CD4-positive, CD25-positive, alpha-beta regulatory T cell (primary cell): ENCODE measurements around the gene GREB1. TPM values are rescaled to one million over a fixed set of nuclear protein-coding genes. Genes with fewer than 3 reads are reported as not detected.

Source experiments
- ATAC-seq, 2 donors: fragments of 150-1000 bp; cut with Tn5 transposase; one replicate each; pipeline ENCODE4 v1.10.0; 2021; ENCODE audit warnings: low read depth in 2 of 2, moderate number of reproducible peaks in 2 of 2, moderate library complexity in 1 of 2
- DNase-seq, 3 donors: peaks; one replicate each; pipeline versions ENCODE4 v3.0.0 to v3.0.0-alpha.2; 2012 to 2022; ENCODE audit warnings: mixed read lengths in 1 of 3
- H3K27ac ChIP-seq: one replicate; pipeline ENCODE4 v1.7.0; 2013; ENCODE audit warnings: mild to moderate bottlenecking, low read length; ENCODE audit not compliant: insufficient read depth, poor library complexity, severe bottlenecking
- H3K27me3 ChIP-seq: one replicate; pipeline ENCODE4 v1.7.0; 2013; ENCODE audit warnings: low read length; ENCODE audit not compliant: control insufficient read depth, insufficient read depth
- H3K36me3 ChIP-seq: one replicate; pipeline ENCODE4 v1.7.0; 2013; ENCODE audit warnings: mild to moderate bottlenecking, low read length, moderate library complexity; ENCODE audit not compliant: control insufficient read depth, insufficient read depth
- H3K4me1 ChIP-seq: 2 replicates; pipeline ENCODE4 v1.7.0; 2013; ENCODE audit warnings: mild to moderate bottlenecking, low read length; ENCODE audit not compliant: insufficient read depth, control insufficient read depth, poor library complexity, severe bottlenecking
- H3K4me3 ChIP-seq: one replicate; pipeline ENCODE4 v1.7.0; 2013; ENCODE audit warnings: low read depth, mild to moderate bottlenecking, low read length, moderate library complexity
- H3K9me3 ChIP-seq, 2 experiments: 1 replicate in 1 of 2; 2 replicates in 1 of 2; pipeline ENCODE4 v1.7.0; 2013; ENCODE audit warnings: low read length in 2 of 2, mild to moderate bottlenecking in 1 of 2, moderate library complexity in 1 of 2; ENCODE audit not compliant: control insufficient read depth in 2 of 2
- H3K27ac Mint-ChIP-seq, 3 donors: one replicate each; pipeline ENCODE4 v1.8.0; 2020 to 2022; ENCODE audit warnings: mild to moderate bottlenecking in 3 of 3, mixed read lengths in 3 of 3, moderate library complexity in 2 of 3
- H3K27me3 Mint-ChIP-seq: one replicate; pipeline ENCODE4 v1.8.0; 2022; ENCODE audit warnings: mild to moderate bottlenecking, mixed read lengths
- H3K36me3 Mint-ChIP-seq: one replicate; pipeline ENCODE4 v1.8.0; 2020; ENCODE audit warnings: mixed read lengths
- H3K4me1 Mint-ChIP-seq, 4 donors: one replicate each; pipeline ENCODE4 v1.8.0; 2020 to 2022; ENCODE audit warnings: mixed read lengths in 4 of 4, mild to moderate bottlenecking in 1 of 4
- H3K4me3 Mint-ChIP-seq, 4 donors: one replicate each; pipeline ENCODE4 v1.8.0; 2020 to 2022; ENCODE audit warnings: mild to moderate bottlenecking in 4 of 4, mixed read lengths in 4 of 4, moderate library complexity in 3 of 4
- H3K9me3 Mint-ChIP-seq, 7 donors: one replicate each; pipeline ENCODE4 v1.8.0; 2020 to 2022; ENCODE audit warnings: mixed read lengths in 7 of 7, mild to moderate bottlenecking in 3 of 7, moderate library complexity in 2 of 7
- polyA plus RNA-seq, 4 donors: library from polyadenylated mRNA; unstranded; fragments of 300-500 nt; fragmentation: Illumina TruSeq; gene quantifications; one replicate each; pipeline ENCODE4 v1.2.3, GENCODE V29; 2021
- total RNA-seq: library from RNA; stranded (reverse); gene quantifications from one replicate; pipeline ENCODE4 v1.2.3, GENCODE V29; 2022

The GREB1 gene
- total and polyA plus RNA-seq, 5 donors from 2014 or later = 0.11 to 0.35 (median 0.15) TPM; not detected in 2

DNA sequence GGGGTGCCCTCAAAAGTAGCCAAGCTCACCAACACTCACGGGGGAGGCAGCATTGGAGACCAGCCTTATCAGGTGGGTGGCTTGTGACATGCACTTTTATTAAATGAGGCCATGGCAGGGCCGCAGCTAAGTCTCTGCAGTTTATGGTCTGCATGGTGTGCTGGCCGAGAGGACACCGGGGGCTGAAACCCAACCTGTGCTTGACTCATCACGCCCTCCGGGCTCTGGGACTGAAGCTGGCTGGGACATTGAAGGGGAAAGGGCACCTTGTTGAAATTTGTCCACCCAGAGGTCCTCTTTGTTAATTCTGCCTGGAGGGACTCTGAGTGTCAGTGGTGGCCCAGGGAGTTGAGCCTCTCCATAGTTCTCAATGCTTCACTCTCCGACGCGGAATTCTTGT is 153.9 kb downstream of the GREB1 start:
- no peaks in the 10 kb centered on the region for H3K36me3 ChIP-seq
- DNase-seq (no peak), ATAC-seq (no peak)
- no peaks in the 10 kb centered on the region for H3K27me3 ChIP-seq
- no peaks in the 10 kb centered on the region for H3K9me3 ChIP-seq
- H3K9me3 Mint-ChIP-seq = no peaks in the 10 kb centered on the region
- H3K27ac Mint-ChIP-seq = no peak overlapping the region
- H3K27ac ChIP-seq = no peak overlapping the region
- no peaks in the 10 kb centered on the region for H3K36me3 Mint-ChIP-seq
- peaks cover 9% of the 10 kb centered on the region for H3K4me1 ChIP-seq
- peak overlapping the region in 1 of 4 donors; percentile 80 for H3K4me3 Mint-ChIP-seq
- peaks cover 18% of the 10 kb centered on the region for H3K27me3 Mint-ChIP-seq
- H3K4me1 Mint-ChIP-seq = peaks cover 8 to 12% (median 10%) of the 10 kb centered on the region in 4 donors
- H3K4me3 ChIP-seq = no peak overlapping the region

GRCh38 chr2:11688222-11689069 is 154.6 kb downstream of the GREB1 start:
- Mint-ChIP-seq H3K27me3 (peaks cover 13% of the 10 kb centered on the region), H3K4me1 (peaks cover 8 to 14% (median 11%) of the 10 kb centered on the region in 4 donors), H3K4me3 (peak overlapping the region in 2 of 4 donors; percentile 39 to 80), H3K9me3 (no peaks in the 10 kb centered on the region), H3K36me3 (no peaks in the 10 kb centered on the region), H3K27ac (peak overlapping the region in 2 of 3 donors; percentile 50 to 84)
- Histone ChIP-seq H3K27ac (no peak overlapping the region), H3K27me3 (no peaks in the 10 kb centered on the region), H3K4me1 (peaks cover 9% of the 10 kb centered on the region), H3K9me3 (no peaks in the 10 kb centered on the region), H3K4me3 (peak overlapping the region; percentile 34), H3K36me3 (no peaks in the 10 kb centered on the region)
- DNase-seq (peak; percentile 60 to 92 (median 68)), ATAC-seq (peak; percentile 90 to 93)

DNA sequence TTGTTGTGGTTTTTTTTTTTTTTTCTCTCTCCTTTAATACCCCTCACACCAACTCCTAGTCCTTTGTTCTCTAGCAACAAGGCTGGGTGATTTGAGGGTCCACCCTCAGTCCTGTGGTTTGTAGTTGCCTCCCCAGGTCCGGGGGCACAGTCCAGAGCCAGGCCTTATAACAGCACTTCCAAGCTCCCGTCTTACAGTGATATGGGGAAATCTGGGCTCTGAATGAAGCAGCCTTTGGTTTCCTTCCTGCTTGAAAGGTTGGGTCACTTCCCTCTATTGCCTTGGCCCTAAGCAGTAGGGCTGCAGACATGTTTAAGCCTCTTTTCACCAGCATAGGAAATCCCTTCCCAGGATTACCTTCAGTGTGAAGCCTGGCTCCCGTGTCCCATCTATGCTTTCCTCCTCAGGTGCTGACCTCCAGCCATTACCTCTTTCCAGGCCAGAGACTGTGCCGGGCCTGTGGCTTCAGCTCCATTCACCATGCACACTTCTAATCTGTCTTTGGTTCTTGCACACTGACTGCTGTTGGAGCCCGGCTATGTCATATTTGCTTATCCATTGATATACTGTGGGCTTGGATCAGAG is 157.3 kb downstream of the GREB1 start:
- Histone ChIP-seq H3K36me3 (no peaks in the 10 kb centered on the region), H3K4me3 (no peak overlapping the region), H3K9me3 (no peaks in the 10 kb centered on the region), H3K27ac (no peak overlapping the region), H3K27me3 (no peaks in the 10 kb centered on the region), H3K4me1 (peaks cover 9% of the 10 kb centered on the region)
- Mint-ChIP-seq H3K27me3 (peaks cover 18% of the 10 kb centered on the region), H3K27ac (no peak overlapping the region), H3K4me1 (peaks cover 8 to 14% (median 11%) of the 10 kb centered on the region in 4 donors), H3K4me3 (no peak overlapping the region), H3K36me3 (no peaks in the 10 kb centered on the region), H3K9me3 (no peaks in the 10 kb centered on the region)
- no peak for ATAC-seq
- no peak for DNase-seq

Other genes starting within 250 kb of the GREB1 start
- 20.6 TPM for gene ROCK2, start 189.4 kb upstream of the GREB1 start, total RNA-seq
- gene ROCK2, start 189.4 kb upstream of the GREB1 start, polyA plus RNA-seq = 10 to 100 TPM in 2 of 4 donors, 1 to 10 TPM in 2; 8.6 to 12.7 (median 10.0) TPM
- 6.7 TPM for gene E2F6, start 67.9 kb upstream of the GREB1 start, total RNA-seq
- 1 to 10 TPM; 1.7 to 5.1 (median 3.6) TPM for gene E2F6, start 67.9 kb upstream of the GREB1 start, polyA plus RNA-seq
- not detected for gene NTSR2, start 136.2 kb downstream of the GREB1 start, total RNA-seq
- gene NTSR2, start 136.2 kb downstream of the GREB1 start, polyA plus RNA-seq = not detected
- gene LPIN1, start 212.6 kb downstream of the GREB1 start, total RNA-seq = 94.9 TPM
- 10 to 100 TPM; 20.3 to 27.0 (median 24.4) TPM for gene LPIN1, start 212.6 kb downstream of the GREB1 start, polyA plus RNA-seq